Cardiac fibroblast (primary cell): ENCODE results near the gene GLE1.

Source experiments
- DNase-seq, 2 donors: peaks; one replicate each; pipeline versions ENCODE4 v3.0.0 to v3.0.0-alpha.2; 2010; ENCODE audit warnings: low read depth in 2 of 2
- H3K4me3 ChIP-seq, 2 donors: replicated peaks in 1 of 2; 1 replicate in 1 of 2; 2 replicates in 1 of 2; pipeline ENCODE4 v1.5.1; 2011; ENCODE audit warnings: low read depth in 2 of 2, low read length in 2 of 2, mild to moderate bottlenecking in 2 of 2, moderate library complexity in 1 of 2
- CTCF ChIP-seq: IDR thresholded peaks from one replicate; pipeline ENCODE4 v1.5.1; 2011; ENCODE audit warnings: low read depth, mild to moderate bottlenecking, low read length, inconsistent platforms

The GLE1 gene

GRCh38 chr9:128588581-128589233, 84.2 kb downstream of the GLE1 start:
- H3K4me3 ChIP-seq = no peak overlapping the region
- no peak for DNase-seq
- no peak for TF ChIP-seq CTCF
